NCI-H774 (cell line): ENCODE data around the gene GRIK4.
"Not testable (repeated sequence)": the region's sequence is repeated elsewhere in the genome, so short reads cannot be mapped to it uniquely, and the experiment has no call there.

Experiments
- DNase-seq: peaks from one replicate; lab custom pipeline; 2025; lab: John Stamatoyannopoulos, UW

GRIK4 gene

GRCh38 chr11:120511116-120511819 is at the start of gene GRIK4:
Gene GRIK4, plus strand, starts transcription at chr11:120511748. Its CDS starts 148,571 bp downstream, at chr11:120660319.
- DNase-seq, result peak; percentile 82

- no peak for DNase-seq
Measured at GRCh38 chr11:120462825-120463224, 48.7 kb upstream of the GRIK4 start.

- DNase-seq, result no peak
Measured at GRCh38 chr11:120465921-120466534, 45.5 kb upstream of the GRIK4 start.

- DNase-seq, result no peak
Measured at GRCh38 chr11:120467627-120468026, 43.9 kb upstream of the GRIK4 start.

- no peak for DNase-seq
Measured at GRCh38 chr11:120471131-120471530, 40.4 kb upstream of the GRIK4 start.

GRCh38 chr11:120471994-120472393 is 39.6 kb upstream of the GRIK4 start:
- DNase-seq, result no peak

GRCh38 chr11:120473503-120473902 is 38.0 kb upstream of the GRIK4 start:
- DNase-seq, result no peak

GRCh38 chr11:120482149-120482548 is 29.4 kb upstream of the GRIK4 start:
- DNase-seq, result no peak

GRCh38 chr11:120484722-120485121 is 26.8 kb upstream of the GRIK4 start:
- DNase-seq, result no peak

GRCh38 chr11:120486138-120486537 is 25.4 kb upstream of the GRIK4 start:
- no peak for DNase-seq

GRCh38 chr11:120489799-120490198 is 21.7 kb upstream of the GRIK4 start:
- DNase-seq, result no peak

GRCh38 chr11:120492486-120492885 is 19.1 kb upstream of the GRIK4 start:
- no peak for DNase-seq

GRCh38 chr11:120494595-120494994 is 17.0 kb upstream of the GRIK4 start:
- no peak for DNase-seq

GRCh38 chr11:120499088-120499487 is 12.5 kb upstream of the GRIK4 start:
- DNase-seq, result no peak

GRCh38 chr11:120499859-120500258 is 11.7 kb upstream of the GRIK4 start:
- no peak for DNase-seq

GRCh38 chr11:120500414-120501071 is 11.0 kb upstream of the GRIK4 start:
- DNase-seq, result no peak

- no peak for DNase-seq
Measured at GRCh38 chr11:120501440-120501839, 10.1 kb upstream of the GRIK4 start.

GRCh38 chr11:120501976-120502755 is 9.4 kb upstream of the GRIK4 start:
- no peak for DNase-seq

- DNase-seq, result not testable (repeated sequence)
Measured at GRCh38 chr11:120503529-120503928, 8.0 kb upstream of the GRIK4 start.

- no peak for DNase-seq
Measured at GRCh38 chr11:120505801-120506425, 5.6 kb upstream of the GRIK4 start.

- no peak for DNase-seq
Measured at GRCh38 chr11:120509346-120510053, 2.0 kb upstream of the GRIK4 start.
